ENCODE data around the gene PSMG4.
"Not testable (repeated sequence)": the region's sequence is repeated elsewhere in the genome, so short reads cannot be mapped to it uniquely, and the experiment has no call there.

The PSMG4 gene

GRCh38 chr6:3230900-3231246, 27.9 kb upstream of the PSMG4 start:
- no peak for DNase-seq

GRCh38 chr6:3231247-3232016, 27.3 kb upstream of the PSMG4 start:
- DNase-seq = no peak

GRCh38 chr6:3232017-3232945, 26.5 kb upstream of the PSMG4 start:
- DNase-seq = no peak

GRCh38 chr6:3233321-3233720, 25.4 kb upstream of the PSMG4 start:
- no peak for DNase-seq

GRCh38 chr6:3233904-3234303, 24.8 kb upstream of the PSMG4 start:
- no peak for DNase-seq

- no peak for DNase-seq
These were observed 23.3 kb upstream of the PSMG4 start for GRCh38 chr6:3235486-3235885.

GRCh38 chr6:3236005-3236404, 22.7 kb upstream of the PSMG4 start:
- DNase-seq = no peak

GRCh38 chr6:3237761-3238662, 20.7 kb upstream of the PSMG4 start:
- no peak for DNase-seq

GRCh38 chr6:3239110-3239830, 19.5 kb upstream of the PSMG4 start:
- DNase-seq = no peak

- no peak for DNase-seq
These were observed 18.2 kb upstream of the PSMG4 start for GRCh38 chr6:3240595-3240994.

- not testable (repeated sequence) for DNase-seq
These were observed 17.0 kb upstream of the PSMG4 start for GRCh38 chr6:3241745-3242144.

- DNase-seq = no peak
These were observed 16.0 kb upstream of the PSMG4 start for GRCh38 chr6:3242768-3243167.

GRCh38 chr6:3244003-3244831, 14.5 kb upstream of the PSMG4 start:
- DNase-seq = no peak

- not testable (repeated sequence) for DNase-seq
These were observed 13.9 kb upstream of the PSMG4 start for GRCh38 chr6:3244832-3245161.

GRCh38 chr6:3245216-3245615, 13.5 kb upstream of the PSMG4 start:
- DNase-seq = no peak

GRCh38 chr6:3247255-3248146, 11.2 kb upstream of the PSMG4 start:
- DNase-seq = no peak

- no peak for DNase-seq
These were observed 8.9 kb upstream of the PSMG4 start for GRCh38 chr6:3249821-3250220.

- DNase-seq = no peak
These were observed 8.5 kb upstream of the PSMG4 start for GRCh38 chr6:3250231-3250675.

GRCh38 chr6:3251462-3252314, 7.1 kb upstream of the PSMG4 start:
- DNase-seq = no peak
